BE2C (cell line): ENCODE results near the gene SLC12A4. TPM values are rescaled to one million over a fixed set of nuclear protein-coding genes. Genes with fewer than 3 reads are reported as not detected.
"Not testable (repeated sequence)": the region's sequence is repeated elsewhere in the genome, so short reads cannot be mapped to it uniquely, and the experiment has no call there.

Experiments
- DNase-seq: peaks from one replicate; pipeline ENCODE4 v3.0.0-alpha.2; 2020
- H3K27me3 ChIP-seq: fragments of 250-450 bp; sonication (Bioruptor Pico); 2 replicates; pipeline ENCODE4 v1.5.1; 2020; ENCODE audit warnings: mild to moderate bottlenecking
- H3K36me3 ChIP-seq: fragments of 250-450 bp; sonication (Bioruptor Pico); 2 replicates; pipeline ENCODE4 v1.5.1; 2020; ENCODE audit warnings: mild to moderate bottlenecking
- H3K4me1 ChIP-seq: fragments of 250-450 bp; sonication (Bioruptor Pico); 2 replicates; pipeline ENCODE4 v1.5.1; 2020
- H3K4me3 ChIP-seq: 2 replicates; pipeline ENCODE4 v1.5.1; 2011; ENCODE audit warnings: low read depth, low read length
- H3K9me3 ChIP-seq: fragments of 250-450 bp; sonication (Bioruptor Pico); 2 replicates; pipeline ENCODE4 v1.5.1; 2020
- CTCF ChIP-seq: IDR thresholded peaks from 2 replicates; pipeline ENCODE4 v1.5.1; 2012; ENCODE audit warnings: mild to moderate bottlenecking, low read depth, low read length
- polyA plus RNA-seq: library from polyadenylated mRNA; unstranded; fragments of >200 nt; gene quantifications from one replicate; pipeline ENCODE4 v1.2.1, GENCODE V29; 2012; ENCODE audit warnings: low read depth, missing spikeins; ENCODE audit not compliant: insufficient read length, insufficient read depth

SLC12A4 gene
- 9.1 TPM for polyA plus RNA-seq

DNA sequence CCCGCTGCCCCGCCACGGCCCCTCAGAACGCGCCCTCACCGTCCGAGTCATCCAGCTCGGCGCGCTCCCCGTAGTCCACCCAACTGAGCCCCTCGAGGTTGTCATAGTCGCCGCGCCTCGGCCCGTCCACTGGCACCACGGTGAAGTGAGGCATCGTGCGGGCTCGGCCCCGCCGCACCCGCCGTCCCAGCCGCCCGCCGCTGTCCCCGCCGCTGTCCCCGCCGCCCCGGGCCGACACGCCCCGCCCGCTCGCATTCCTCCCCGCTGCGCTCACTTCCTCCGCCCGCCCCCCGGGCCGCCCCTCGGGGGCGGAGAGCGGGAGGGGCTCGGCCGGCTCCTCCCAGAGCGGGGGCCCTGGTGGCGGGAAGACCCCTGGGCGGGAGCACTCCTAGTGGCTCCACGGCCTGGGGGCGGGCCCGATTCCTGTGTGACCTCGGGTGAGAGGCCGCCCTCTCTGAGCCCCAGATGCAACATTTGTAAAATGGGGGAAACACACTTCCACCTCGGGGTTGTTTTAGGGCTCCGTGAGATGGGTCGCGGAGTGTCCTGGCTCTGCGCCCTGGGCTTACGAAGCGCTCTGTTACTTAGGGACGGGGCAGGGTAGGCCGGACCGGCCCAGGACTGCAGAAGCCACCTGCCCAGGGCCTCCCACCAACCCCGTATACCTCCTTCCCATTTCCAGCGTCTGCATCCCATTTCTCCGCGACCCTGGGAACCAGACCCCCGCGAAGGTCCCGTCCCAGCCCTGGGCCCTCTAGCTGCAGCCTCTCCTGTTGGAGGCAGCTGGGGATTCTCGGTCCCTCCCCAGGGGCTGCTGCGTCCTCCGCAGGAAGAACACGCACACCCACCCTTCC is at the start of gene SLC12A4:
SLC12A4 (minus strand) TSS at position 238 of the 854 bp plus-strand sequence; CDS start at position 154, 84 bp downstream.
- Histone ChIP-seq H3K9me3 (no peaks in the 10 kb centered on the region), H3K4me3 (peak within 1 kb of the TSS; percentile 59), H3K36me3 (no peaks in the 10 kb centered on the region), H3K4me1 (no peaks in the 10 kb centered on the region; the same call in 1 of the 2 replicates), H3K27me3 (no peaks in the 10 kb centered on the region)
- no peak for TF ChIP-seq CTCF
- peak; percentile 91 for DNase-seq

DNA sequence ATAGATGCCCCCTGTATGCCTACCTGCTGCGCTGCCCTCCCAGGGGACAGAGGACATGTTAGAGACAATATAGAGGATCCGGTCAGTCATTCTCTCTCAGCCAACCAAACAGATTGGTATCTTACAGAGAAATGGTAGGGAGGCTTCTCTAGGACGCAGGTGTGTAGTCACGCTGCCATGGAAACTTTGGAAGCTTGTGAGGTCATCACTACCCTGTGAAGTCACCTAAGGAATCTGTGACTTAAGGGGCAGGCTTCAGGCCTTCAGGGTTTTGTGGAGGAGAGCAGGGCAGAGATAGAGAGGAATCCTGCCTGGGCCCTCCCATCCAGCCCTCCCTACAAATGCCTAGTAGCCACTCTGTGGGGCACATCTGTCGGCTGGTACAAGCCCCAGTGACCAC is 47.2 kb upstream of the SLC12A4 start, which contains the start of gene DPEP2NB:
DPEP2NB (minus strand) TSS at position 231 of the 400 bp plus-strand sequence; CDS start at position 90, 141 bp downstream.
- TF ChIP-seq CTCF: no peak
- no peak for DNase-seq
- H3K9me3 ChIP-seq: no peaks in the 10 kb centered on the region
- no peaks in the 10 kb centered on the region for H3K36me3 ChIP-seq
- H3K27me3 ChIP-seq: no peaks in the 10 kb centered on the region
- H3K4me3 ChIP-seq: no peak within 1 kb of the TSS
- no peaks in the 10 kb centered on the region for H3K4me1 ChIP-seq

- Histone ChIP-seq H3K36me3 (no peaks in the 10 kb centered on the region), H3K9me3 (no peaks in the 10 kb centered on the region), H3K4me3 (no peak overlapping the region), H3K27me3 (no peaks in the 10 kb centered on the region), H3K4me1 (no peaks in the 10 kb centered on the region)
- TF ChIP-seq CTCF: no peak
- no peak for DNase-seq
These were observed 45.0 kb upstream of the SLC12A4 start for GRCh38 chr16:68013440-68013839.

DNA sequence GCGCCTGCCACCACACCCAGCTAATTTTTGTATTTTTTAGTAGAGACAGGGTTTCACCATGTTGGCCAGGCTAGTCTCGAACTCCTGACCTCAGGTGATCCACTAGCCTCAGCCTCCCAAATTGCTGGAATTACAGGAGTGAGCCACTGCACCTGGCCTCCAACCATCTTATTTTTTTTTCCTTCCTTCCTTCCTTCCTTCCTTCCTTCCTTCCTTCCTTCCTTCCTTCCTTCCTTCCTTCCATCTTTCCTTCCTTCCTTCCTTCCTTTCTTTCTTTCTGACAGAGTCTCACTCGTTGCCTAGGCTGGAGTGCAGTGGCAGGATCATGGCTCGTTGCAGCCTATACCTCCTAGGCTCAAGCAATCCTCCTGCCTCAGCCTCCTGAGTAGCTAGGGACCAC is 41.4 kb upstream of the SLC12A4 start:
- not testable (repeated sequence) for H3K27me3 ChIP-seq

DNA sequence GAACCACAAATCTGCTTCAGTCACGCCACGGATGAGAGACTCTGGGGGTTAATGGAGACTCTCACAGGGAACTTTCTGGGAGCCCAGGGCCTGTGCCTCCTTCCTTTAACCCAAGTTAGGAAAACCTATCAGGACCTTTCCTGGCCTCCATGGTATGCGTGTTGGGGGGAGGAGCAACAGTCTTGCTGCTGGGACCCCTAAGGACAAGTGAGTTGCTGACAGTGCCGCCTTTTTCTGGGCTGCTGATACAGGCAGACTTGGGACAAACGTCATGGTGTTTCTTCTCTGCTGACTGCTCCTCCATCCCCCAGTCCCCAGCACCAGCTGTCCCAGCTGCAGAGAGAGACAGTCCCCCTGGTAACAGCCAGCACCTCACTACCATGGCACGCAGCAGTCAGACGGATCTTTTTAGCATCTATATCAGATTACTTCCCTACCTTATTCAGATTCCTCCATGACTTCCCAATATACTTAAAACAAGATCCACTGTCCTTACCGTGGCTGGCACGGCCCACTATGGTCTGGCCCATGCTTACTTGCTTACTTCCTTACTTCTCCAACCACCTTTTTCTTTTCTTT is 40.8 kb upstream of the SLC12A4 start:
- no peak for DNase-seq
- Histone ChIP-seq H3K36me3 (no peaks in the 10 kb centered on the region), H3K27me3 (no peaks in the 10 kb centered on the region), H3K9me3 (no peaks in the 10 kb centered on the region), H3K4me1 (no peaks in the 10 kb centered on the region), H3K4me3 (no peak overlapping the region)
- no peak for TF ChIP-seq CTCF

More for the DNA sequence above, 41.4 kb upstream of the SLC12A4 start:
- H3K4me1 ChIP-seq, H3K36me3 ChIP-seq, H3K4me3 ChIP-seq, DNase-seq, H3K9me3 ChIP-seq: not testable (repeated sequence)

GRCh38 chr16:68005786-68006286 is 37.4 kb upstream of the SLC12A4 start:
- no peaks in the 10 kb centered on the region for H3K27me3 ChIP-seq
- no peaks in the 10 kb centered on the region for H3K4me1 ChIP-seq
- TF ChIP-seq CTCF: no peak
- no peak for DNase-seq
- H3K4me3 ChIP-seq: no peak overlapping the region
- H3K36me3 ChIP-seq: no peaks in the 10 kb centered on the region
- no peaks in the 10 kb centered on the region for H3K9me3 ChIP-seq
